ENCODE results near the gene MED13L.

Gene MED13L

GRCh38 chr12:116201359-116201758, 76.1 kb downstream of the MED13L start:
- ATAC-seq, result no peak
- no peak for TF ChIP-seq ZNF8 (CRISPR knock-in tag; IDR thresholded peaks at IDR 0.05)
- no peak for TF ChIP-seq CSDC2 (CRISPR knock-in tag; IDR thresholded peaks at IDR 0.05)
- TF ChIP-seq GLIS3 (CRISPR knock-in tag; IDR thresholded peaks at IDR 0.05), result no peak
- TF ChIP-seq ARNTL (CRISPR knock-in tag; IDR thresholded peaks at IDR 0.05; ENCODE audit: borderline replicate concordance, low read depth), result no peak
- TF ChIP-seq POU6F1 (CRISPR knock-in tag; IDR thresholded peaks at IDR 0.05; ENCODE audit: borderline replicate concordance, low read depth), result no peak

GRCh38 chr12:116200812-116201211, 76.7 kb downstream of the MED13L start:
- no peak for ATAC-seq
- TF ChIP-seq BACH2 (CRISPR knock-in tag; IDR thresholded peaks at IDR 0.05; ENCODE audit: borderline replicate concordance) (no peak), ZNF565 (CRISPR knock-in tag; conservative IDR thresholded peaks at IDR 0.05; ENCODE audit: low read depth) (no peak), PPARA (CRISPR knock-in tag; IDR thresholded peaks at IDR 0.05; ENCODE audit: borderline replicate concordance) (no peak), PATZ1 (CRISPR knock-in tag; IDR thresholded peaks at IDR 0.05; ENCODE audit: borderline replicate concordance) (no peak), CREB5 (CRISPR knock-in tag; IDR thresholded peaks at IDR 0.05; ENCODE audit: low read depth) (no peak), TOX (CRISPR knock-in tag; IDR thresholded peaks at IDR 0.05; ENCODE audit: borderline replicate concordance) (no peak), ESRRG (CRISPR knock-in tag; IDR thresholded peaks at IDR 0.05) (no peak), CSRNP3 (CRISPR knock-in tag; IDR thresholded peaks at IDR 0.05) (no peak), ZFP3 (CRISPR knock-in tag; IDR thresholded peaks at IDR 0.05) (no peak), ISL1 (CRISPR knock-in tag; IDR thresholded peaks at IDR 0.05) (no peak), TSHZ2 (CRISPR knock-in tag; IDR thresholded peaks at IDR 0.05) (no peak), RARB (CRISPR knock-in tag; IDR thresholded peaks at IDR 0.05) (no peak), ZC3H10 (CRISPR knock-in tag; IDR thresholded peaks at IDR 0.05) (no peak), GLIS3 (CRISPR knock-in tag; IDR thresholded peaks at IDR 0.05) (no peak), TCF4 (CRISPR knock-in tag; IDR thresholded peaks at IDR 0.05; ENCODE audit: borderline replicate concordance) (no peak)

- TF ChIP-seq TCF4 (CRISPR knock-in tag; IDR thresholded peaks at IDR 0.05; ENCODE audit: borderline replicate concordance) (no peak), OSR1 (CRISPR knock-in tag; IDR thresholded peaks at IDR 0.05) (no peak), ARNTL (CRISPR knock-in tag; IDR thresholded peaks at IDR 0.05; ENCODE audit: borderline replicate concordance, low read depth) (no peak), BACH2 (CRISPR knock-in tag; IDR thresholded peaks at IDR 0.05; ENCODE audit: borderline replicate concordance) (no peak), ZFP30 (CRISPR knock-in tag; IDR thresholded peaks at IDR 0.05) (no peak)
- no peak for ATAC-seq
These were observed 78.3 kb downstream of the MED13L start for GRCh38 chr12:116199160-116199706.
